Endothelial cell of umbilical vein (primary cell): ENCODE results near the gene KIAA0232. TPM values are rescaled to one million over a fixed set of nuclear protein-coding genes. Genes with fewer than 3 reads are reported as not detected.

Experiments used
- BruUV-seq: library from RNA; stranded (reverse); fragments of 400-500 nt; replicated peaks from 2 replicates; lab custom pipeline; 2021; lab: Mats Ljungman, UMichigan
- CTCF ChIA-PET: fragments of 300-600, 350-600 bp; sonication (Branson Sonifier 250); formaldehyde crosslinking; loops from one replicate; lab custom pipeline; 2021; ENCODE audit warnings: antibody characterized with exemption, inconsistent platforms; lab: Charles Lee
- POLR2A ChIA-PET: fragments of 300-600, 350-600 bp; sonication (Branson Sonifier 250); formaldehyde crosslinking; loops from one replicate; lab custom pipeline; 2021; ENCODE audit warnings: antibody characterized with exemption, inconsistent platforms; lab: Charles Lee
- DNase-seq: peaks from one replicate; pipeline ENCODE4 v3.0.0-alpha.2; 2011; ENCODE audit warnings: low read depth, low spot score
- FAIRE-seq: peaks from 2 replicates; lab custom pipeline; 2011; peaks lifted over from hg19 to GRCh38; lab: Jason Lieb, UNC
- H2AFZ ChIP-seq: 2 replicates; pipeline ENCODE4 v1.6.0; 2012; ENCODE audit warnings: low read depth, low read length, control low read depth, inconsistent platforms
- H3K27ac ChIP-seq: 2 replicates; pipeline ENCODE4 v1.5.1; 2011; ENCODE audit warnings: low read depth, mild to moderate bottlenecking, control low read depth, low read length, moderate library complexity; ENCODE audit not compliant: insufficient read depth
- H3K27me3 ChIP-seq, 2 experiments: 2 replicates each; pipeline versions ENCODE4 v1.6.0 to v1.6.1; 2011; ENCODE audit warnings: low read length in 2 of 2, mixed read lengths in 1 of 2; ENCODE audit not compliant: control insufficient read depth in 2 of 2, insufficient read depth in 2 of 2
- H3K36me3 ChIP-seq, 2 experiments: 2 replicates in 1 of 2; 3 replicates in 1 of 2; pipeline ENCODE4 v1.5.1; 2011; ENCODE audit warnings: low read length in 2 of 2, mild to moderate bottlenecking in 1 of 2, moderate library complexity in 1 of 2; ENCODE audit not compliant: control insufficient read depth in 2 of 2, insufficient read depth in 2 of 2; ENCODE audit errors: extremely low read depth in 1 of 2
- H3K4me1 ChIP-seq: 3 replicates; pipeline ENCODE4 v1.5.1; 2011; ENCODE audit warnings: mild to moderate bottlenecking, low read length; ENCODE audit not compliant: control insufficient read depth, insufficient read depth; ENCODE audit errors: extremely low read depth
- H3K4me2 ChIP-seq: 2 replicates; pipeline ENCODE4 v1.6.1; 2011; ENCODE audit warnings: low read length, control low read depth, mixed read lengths; ENCODE audit not compliant: insufficient read depth
- H3K4me3 ChIP-seq, 3 experiments: fragments of 200-600 bp in 1 of 3; sonication (generic), shearing (Covaris generic) in 1 of 3; replicated peaks in 1 of 3; 2 replicates each; pipeline ENCODE4 v1.5.1; 2011 to 2016; ENCODE audit warnings: control low read depth in 3 of 3, low read length in 3 of 3, mild to moderate bottlenecking in 2 of 3, inconsistent platforms in 1 of 3, low read depth in 1 of 3, moderate library complexity in 1 of 3; ENCODE audit not compliant: insufficient read depth in 1 of 3
- H3K79me2 ChIP-seq: 2 replicates; pipeline ENCODE4 v1.6.0; 2012; ENCODE audit warnings: low read length, inconsistent platforms; ENCODE audit not compliant: control insufficient read depth, insufficient read depth
- H3K9ac ChIP-seq: replicated peaks from 2 replicates; pipeline ENCODE3; 2011; ENCODE audit warnings: low read length, control low read depth; ENCODE audit not compliant: insufficient read depth; ENCODE audit errors: extremely low read depth
- H3K9me1 ChIP-seq: replicated peaks from 3 replicates; pipeline ENCODE4 v1.6.0; 2011; ENCODE audit warnings: mild to moderate bottlenecking, low read length; ENCODE audit not compliant: control insufficient read depth, insufficient read depth; ENCODE audit errors: extremely low read depth
- H3K9me3 ChIP-seq: replicated peaks from 2 replicates; pipeline ENCODE4 v1.5.1; 2012; ENCODE audit warnings: low read length, inconsistent platforms; ENCODE audit not compliant: control insufficient read depth, insufficient read depth
- H4K20me1 ChIP-seq: replicated peaks from 2 replicates; pipeline ENCODE3; 2011; ENCODE audit warnings: mild to moderate bottlenecking, low read length; ENCODE audit not compliant: control insufficient read depth, insufficient read depth; ENCODE audit errors: extremely low read depth
- EZH2 ChIP-seq: IDR thresholded peaks from 2 replicates; pipeline ENCODE4 v1.6.1; 2012; ENCODE audit warnings: borderline replicate concordance, low read depth, mild to moderate bottlenecking, moderate library complexity, low read length, inconsistent platforms; ENCODE audit not compliant: severe bottlenecking
- FOS ChIP-seq: IDR thresholded peaks from 2 replicates; pipeline ENCODE4 v1.6.1; 2011; ENCODE audit warnings: mild to moderate bottlenecking, low read length, moderate library complexity, borderline replicate concordance; ENCODE audit not compliant: insufficient read depth
- GATA2 ChIP-seq: IDR thresholded peaks from 2 replicates; pipeline ENCODE4 v1.7.0; 2011; ENCODE audit warnings: low read depth, mild to moderate bottlenecking, moderate library complexity, mixed read lengths, low read length; ENCODE audit not compliant: insufficient read length, insufficient read depth
- JUN ChIP-seq: IDR thresholded peaks from 2 replicates; pipeline ENCODE4 v1.6.1; 2011; ENCODE audit warnings: borderline replicate concordance, low read depth; ENCODE audit not compliant: insufficient read length, insufficient read depth
- MAX ChIP-seq: IDR thresholded peaks from 2 replicates; pipeline ENCODE4 v1.6.1; 2011; ENCODE audit not compliant: insufficient read depth, insufficient read length
- MYC ChIP-seq: IDR thresholded peaks from one replicate; pipeline ENCODE4 v1.6.1; 2011; ENCODE audit warnings: mild to moderate bottlenecking, low read depth, low read length
- POLR2A ChIP-seq: IDR thresholded peaks from 2 replicates; pipeline ENCODE4 v1.6.1; 2012; ENCODE audit warnings: low read depth, mild to moderate bottlenecking, control low read depth, low read length
- POLR2AphosphoS5 ChIP-seq: IDR thresholded peaks from 2 replicates; pipeline ENCODE4 v1.6.1; 2012; ENCODE audit warnings: low read depth, mild to moderate bottlenecking, control low read depth, low read length, moderate library complexity; ENCODE audit not compliant: insufficient read depth
- dilution Hi-C: fragments of 300-500 bp; cut with MboI; formaldehyde crosslinking; loops from one replicate; pipeline ENCODE4 v1.15.0; 2019; ENCODE audit warnings: low sequenced_read_pairs; ENCODE audit not compliant: extremely low pct_ligation_motif_present
- intact Hi-C: fragments of 100-400 bp; cut with micrococcal nuclease; formaldehyde crosslinking; loops from one replicate; pipeline ENCODE4 v1.10.0; 2022
- polyA plus RNA-seq, 4 experiments: library from polyadenylated mRNA; depleted of rRNA in 3 of 4; stranded (reverse) in 3 of 4; unstranded in 1 of 4; fragments of >200 nt; gene quantifications; 2 replicates each; pipeline versions ENCODE4 v1.2.1 to v1.2.3, GENCODE V29; 2011 to 2012; ENCODE audit warnings: missing spikeins in 1 of 4
- total RNA-seq: library from RNA; stranded (reverse); gene quantifications from 2 replicates; pipeline ENCODE4 v1.2.3, GENCODE V29; 2021
- TF ChIP-seq, protein P1 (sequence below), 2 donors: IDR thresholded peaks; 1 replicate in 1 of 2; 2 replicates in 1 of 2; pipeline ENCODE4 v1.5.1; 2011; ENCODE audit warnings: low read length in 2 of 2, mild to moderate bottlenecking in 2 of 2, moderate library complexity in 2 of 2, control low read depth in 1 of 2, inconsistent platforms in 1 of 2, low read depth in 1 of 2; ENCODE audit not compliant: insufficient read depth in 1 of 2; ENCODE audit errors: extremely low read depth in 1 of 2

KIAA0232 gene
- total and polyA plus RNA-seq, 2 donors (not counting 3 experiments of a cell fraction or from before 2014, with no cell fraction given): 5.3 to 18.4 TPM

DNA sequence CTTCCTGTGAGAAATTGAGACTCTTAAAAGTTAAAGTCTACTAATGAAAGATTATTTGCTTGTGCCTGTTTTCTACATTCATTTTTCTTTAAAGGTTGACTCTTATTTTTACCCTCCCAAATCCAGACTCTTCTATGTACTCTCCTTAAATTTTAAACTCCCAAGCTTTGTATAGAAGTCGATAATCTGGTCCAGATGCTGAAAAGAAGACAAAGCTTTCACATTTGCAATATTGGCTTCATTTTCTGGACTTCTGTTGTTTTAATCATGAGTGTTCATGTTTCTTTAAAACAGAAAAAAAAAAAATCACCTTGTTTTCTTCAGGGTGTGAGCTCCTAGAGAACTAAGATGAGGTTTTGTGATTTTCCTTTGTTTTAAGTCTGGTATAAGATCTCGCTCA, 73.9 kb downstream of the KIAA0232 start:
- Histone ChIP-seq H3K36me3 (peaks cover 11 to 23% of the 10 kb centered on the region in 2 experiments), H3K9me1 (no peaks in the 10 kb centered on the region), H3K9me3 (no peaks in the 10 kb centered on the region), H3K79me2 (peaks cover 5% of the 10 kb centered on the region), H3K27me3 (no peaks in the 10 kb centered on the region), H3K9ac (no peak overlapping the region), H3K4me3 (no peak overlapping the region), H4K20me1 (no peaks in the 10 kb centered on the region), H3K27ac (no peak overlapping the region), H2AFZ (no peak overlapping the region), H3K4me1 (peaks cover 7% of the 10 kb centered on the region), H3K4me2 (no peak overlapping the region)
- FAIRE-seq: no peak
- dilution Hi-C loops: no loop called here
- POLR2A ChIA-PET: no interaction called here
- intact Hi-C loops: no loop called here
- TF ChIP-seq MYC (no peak), EZH2 (no peak), POLR2AphosphoS5 (no peak)
- DNase-seq: no peak
- no TSS peak for BruUV-seq
- CTCF ChIA-PET: interaction anchor here (1.3 to 2.0 kb wide), 2 partner anchors 10 to 17 kb away, joined by 4 to 8 read pairs; no protein-coding TSS in a partner anchor

DNA sequence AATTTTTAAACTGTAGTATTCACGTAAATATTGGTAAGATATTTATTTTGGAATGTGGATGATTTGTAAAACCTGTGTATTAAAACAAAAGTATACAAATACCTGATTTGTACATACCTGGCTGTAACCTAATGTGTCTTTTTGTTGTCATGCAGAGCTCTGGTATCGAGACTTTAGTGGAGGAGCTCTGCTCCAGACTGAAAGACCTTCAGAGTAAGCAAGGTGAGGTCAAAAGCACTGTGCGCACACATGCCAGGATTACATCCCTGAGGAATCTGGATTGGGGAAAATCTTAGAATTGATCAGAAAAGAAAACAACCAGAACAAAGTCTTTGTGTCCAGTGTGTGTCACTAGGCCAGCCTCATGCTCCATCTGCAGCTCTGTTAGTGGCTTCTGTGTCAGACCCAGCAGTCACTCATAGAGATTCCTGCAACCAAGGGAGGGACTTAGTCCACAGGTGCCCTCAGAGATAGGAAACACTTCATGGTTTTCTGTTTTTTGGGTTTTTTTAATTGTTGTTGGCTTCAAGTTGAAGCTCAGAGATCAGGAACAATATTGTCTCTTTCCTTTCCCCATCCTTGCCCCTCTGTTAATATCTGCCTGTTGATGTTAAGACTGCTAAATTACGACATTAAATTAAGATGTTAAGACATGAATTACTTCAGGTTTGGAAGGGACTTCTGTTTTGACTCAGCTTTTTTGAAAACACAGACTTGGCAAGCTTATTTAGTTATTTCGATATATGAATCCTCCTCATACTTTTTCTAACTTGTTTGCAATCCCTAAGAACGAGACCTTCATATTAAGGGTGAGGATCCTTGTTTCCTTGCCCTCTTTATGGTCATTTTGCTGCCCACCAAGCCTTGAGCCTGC, 74.7 kb downstream of the KIAA0232 start:
- intact Hi-C loops: no loop called here
- dilution Hi-C loops: no loop called here
- no TSS peak for BruUV-seq
- H4K20me1 ChIP-seq: no peaks in the 10 kb centered on the region
- DNase-seq (no peak), FAIRE-seq (no peak)
- no peak overlapping the region for H3K4me3 ChIP-seq
- TF ChIP-seq, protein P1, sequence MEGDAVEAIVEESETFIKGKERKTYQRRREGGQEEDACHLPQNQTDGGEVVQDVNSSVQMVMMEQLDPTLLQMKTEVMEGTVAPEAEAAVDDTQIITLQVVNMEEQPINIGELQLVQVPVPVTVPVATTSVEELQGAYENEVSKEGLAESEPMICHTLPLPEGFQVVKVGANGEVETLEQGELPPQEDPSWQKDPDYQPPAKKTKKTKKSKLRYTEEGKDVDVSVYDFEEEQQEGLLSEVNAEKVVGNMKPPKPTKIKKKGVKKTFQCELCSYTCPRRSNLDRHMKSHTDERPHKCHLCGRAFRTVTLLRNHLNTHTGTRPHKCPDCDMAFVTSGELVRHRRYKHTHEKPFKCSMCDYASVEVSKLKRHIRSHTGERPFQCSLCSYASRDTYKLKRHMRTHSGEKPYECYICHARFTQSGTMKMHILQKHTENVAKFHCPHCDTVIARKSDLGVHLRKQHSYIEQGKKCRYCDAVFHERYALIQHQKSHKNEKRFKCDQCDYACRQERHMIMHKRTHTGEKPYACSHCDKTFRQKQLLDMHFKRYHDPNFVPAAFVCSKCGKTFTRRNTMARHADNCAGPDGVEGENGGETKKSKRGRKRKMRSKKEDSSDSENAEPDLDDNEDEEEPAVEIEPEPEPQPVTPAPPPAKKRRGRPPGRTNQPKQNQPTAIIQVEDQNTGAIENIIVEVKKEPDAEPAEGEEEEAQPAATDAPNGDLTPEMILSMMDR (IDR thresholded peaks at IDR 0.05; ENCODE audit: extremely low read depth in 1 of 2, insufficient read depth in 1 of 2, low read depth in 1 of 2, low read length in 2 of 2): no peak
- TF ChIP-seq MYC (no peak), GATA2 (no peak), EZH2 (no peak), POLR2AphosphoS5 (no peak), POLR2A (no peak), JUN (no peak), FOS (no peak), MAX (no peak)
- H3K4me2 ChIP-seq: no peak overlapping the region
- ChIA-PET CTCF (interaction anchor here (0.8 to 2.0 kb wide), 3 partner anchors 11 to 137 kb away, joined by 4 to 8 read pairs (median 4); no protein-coding TSS in a partner anchor), POLR2A (no interaction called here)
- H2AFZ ChIP-seq: no peak overlapping the region
- no peaks in the 10 kb centered on the region for H3K9me1 ChIP-seq
- H3K9ac ChIP-seq: no peak overlapping the region
- H3K27me3 ChIP-seq: no peaks in the 10 kb centered on the region
- H3K36me3 ChIP-seq: peaks cover 18 to 28% of the 10 kb centered on the region in 2 experiments
- H3K4me1 ChIP-seq: peaks cover 7% of the 10 kb centered on the region
- H3K9me3 ChIP-seq: no peaks in the 10 kb centered on the region
- no peak overlapping the region for H3K27ac ChIP-seq
- peaks cover 5% of the 10 kb centered on the region for H3K79me2 ChIP-seq
